Stimulated activated CD8-positive, alpha-beta memory T cell treated with anti-CD3 and anti-CD28 coated beads, Interleukin-12 subunit alpha, Interleukin-12 subunit beta, amount 100 ng/mL, for 4 hours (primary cell): ENCODE results near the gene ARHGAP4.
A peak's percentile ranks its signal among the peaks of the same experiment; 100 is the strongest.

Experiments
- DNase-seq: peaks from one replicate; pipeline ENCODE4 v3.0.0-alpha.2; 2020; ENCODE audit warnings: low read depth

ARHGAP4 gene

DNA sequence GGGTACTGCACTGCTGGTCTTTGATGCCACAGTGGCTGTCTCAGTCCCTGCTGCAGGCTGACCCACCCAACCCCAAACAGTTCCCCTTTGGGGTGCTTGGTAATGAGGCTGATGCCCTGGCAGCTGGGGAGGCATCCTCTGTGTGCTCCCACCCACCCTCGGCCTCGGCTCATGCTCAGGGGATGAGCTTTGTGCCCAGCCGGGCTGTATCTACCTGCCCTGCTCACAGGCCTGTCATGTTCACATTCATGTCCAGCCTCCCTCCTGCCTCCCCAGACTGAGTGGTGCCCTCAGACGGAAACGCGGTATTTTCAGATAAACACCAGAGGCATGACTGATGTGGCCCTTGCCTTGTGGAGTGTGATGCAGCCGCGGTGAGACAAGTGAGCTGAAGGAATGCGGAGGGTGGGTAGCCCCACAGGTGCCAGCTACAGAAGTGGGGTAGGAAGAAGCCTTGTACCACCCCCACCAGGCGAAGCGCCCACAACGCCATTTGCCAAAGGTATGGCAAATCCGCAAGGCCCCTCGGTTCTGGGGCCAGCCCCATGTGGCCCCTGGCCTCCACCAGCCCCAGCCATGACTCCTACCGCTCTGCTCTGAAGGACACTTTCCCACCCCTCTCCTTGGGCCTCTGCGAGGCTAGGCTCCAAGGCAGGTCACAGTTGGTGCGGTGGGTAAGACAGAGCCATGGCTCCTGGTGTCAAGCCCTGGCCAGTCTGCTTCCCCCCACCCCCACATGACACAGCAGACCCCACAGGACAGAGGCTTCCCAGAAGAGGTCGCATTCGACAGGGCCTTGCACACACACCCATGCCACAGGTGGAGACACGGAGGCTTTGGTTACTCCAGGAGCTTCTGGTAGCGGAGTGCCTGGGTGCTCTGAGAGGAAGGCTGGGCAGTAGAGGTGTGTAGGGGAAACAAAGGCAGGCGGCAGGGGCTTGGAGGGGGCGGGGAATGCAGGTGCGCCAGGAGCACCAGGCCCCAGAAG lies 20.2 kb upstream of the ARHGAP4 start:
- no peak for DNase-seq

DNA sequence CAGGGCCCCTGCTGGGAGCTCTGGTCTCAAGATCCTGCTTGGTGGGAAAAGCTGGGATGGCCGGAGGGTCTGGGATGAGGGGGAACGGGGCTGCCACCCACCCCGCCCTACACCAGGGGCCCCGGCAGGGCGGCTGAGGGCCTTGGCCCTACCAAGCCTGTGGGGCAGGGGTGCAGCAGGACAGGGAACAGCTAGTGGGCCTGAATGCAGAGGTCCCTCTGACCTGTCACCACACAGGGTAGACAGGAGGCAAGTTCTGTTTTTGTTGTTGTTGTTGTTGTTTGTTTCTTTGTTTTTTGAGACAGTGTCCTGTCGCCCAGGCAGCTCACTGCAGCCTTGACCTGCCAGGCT lies 18.7 kb upstream of the ARHGAP4 start:
- no peak for DNase-seq

GRCh38 chrX:153944140-153944799 lies 18.2 kb upstream of the ARHGAP4 start, which contains the start of gene RENBP:
RENBP (minus strand) TSS chrX:153944643; CDS start chrX:153944610, 33 bp downstream.
- DNase-seq: no peak

DNA sequence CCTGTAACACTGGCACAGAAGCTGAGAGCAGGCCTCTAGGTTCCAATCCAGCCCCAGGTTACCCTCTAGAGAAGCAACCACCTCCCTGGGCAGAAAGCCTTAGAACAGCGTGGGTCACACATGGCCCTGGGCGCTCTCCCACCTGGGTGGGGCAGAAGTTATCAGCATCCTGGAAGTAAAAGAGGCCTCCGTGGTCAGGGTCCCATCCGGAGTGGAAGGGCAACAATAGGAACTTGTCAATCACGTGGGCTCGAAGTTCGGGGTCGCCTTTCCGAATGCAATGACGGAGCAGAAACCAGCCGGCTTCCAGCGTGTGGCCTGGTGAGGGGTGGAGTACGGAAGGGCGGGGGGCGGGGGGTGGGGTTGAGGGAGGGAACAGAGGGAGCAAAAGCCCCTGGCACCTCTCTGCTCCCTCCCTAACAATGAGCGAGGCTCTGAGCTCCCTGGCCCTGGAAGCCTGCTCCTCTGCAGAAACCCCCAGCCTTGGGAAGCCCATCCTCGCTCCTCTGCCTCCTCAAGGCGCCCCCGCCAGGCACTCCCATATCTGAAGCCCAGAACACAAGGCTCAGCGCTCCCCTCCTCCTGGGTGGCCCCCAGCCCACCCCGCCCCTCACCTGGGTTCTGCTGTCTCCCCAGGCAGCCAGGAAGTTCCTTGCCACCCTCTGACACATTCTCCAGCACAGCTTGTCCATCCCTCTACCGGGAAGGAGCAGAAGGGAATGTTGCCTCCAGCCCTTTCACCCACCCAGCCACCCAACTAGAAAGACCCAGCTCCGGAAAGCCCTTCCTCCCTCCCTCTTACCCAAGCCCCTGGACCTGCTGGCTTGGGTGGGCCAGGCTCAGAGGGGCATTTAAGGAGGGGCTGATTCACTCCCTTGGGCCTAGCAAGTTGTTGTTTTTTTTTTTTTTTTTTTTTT lies 15.5 kb upstream of the ARHGAP4 start:
- no peak for DNase-seq

- no peak for DNase-seq
Observed at GRCh38 chrX:153939573-153939972, 13.5 kb upstream of the ARHGAP4 start.

- DNase-seq: no peak
Observed at GRCh38 chrX:153938226-153938786, 12.2 kb upstream of the ARHGAP4 start.

- DNase-seq: no peak
Observed at GRCh38 chrX:153937056-153937455, 11.0 kb upstream of the ARHGAP4 start.

DNA sequence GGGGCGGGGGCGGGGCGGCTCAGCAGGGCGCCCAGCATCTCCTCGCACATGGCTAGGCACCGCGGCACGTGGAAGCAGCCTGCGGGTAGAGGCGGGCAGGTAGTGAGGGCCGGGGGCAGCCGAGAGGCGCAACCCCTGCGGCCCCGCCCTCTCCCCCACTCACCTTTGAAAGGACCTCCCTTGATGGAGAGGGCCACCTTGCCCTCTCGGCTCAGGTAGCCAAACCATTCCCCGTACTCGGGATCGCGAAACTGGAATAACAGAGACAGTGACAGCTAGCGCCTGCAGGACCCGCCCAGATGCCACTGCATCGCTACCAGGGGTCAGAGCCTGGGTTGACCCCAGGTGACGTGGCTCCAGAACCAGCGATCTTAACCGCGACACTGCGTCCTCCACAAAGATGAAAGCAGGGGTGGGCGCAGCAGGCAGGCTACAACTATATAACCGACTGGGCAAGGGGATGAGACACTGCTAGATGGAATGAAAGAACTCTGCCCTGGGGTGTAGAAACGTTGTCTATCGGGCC lies 9.3 kb upstream of the ARHGAP4 start:
- DNase-seq: no peak

DNA sequence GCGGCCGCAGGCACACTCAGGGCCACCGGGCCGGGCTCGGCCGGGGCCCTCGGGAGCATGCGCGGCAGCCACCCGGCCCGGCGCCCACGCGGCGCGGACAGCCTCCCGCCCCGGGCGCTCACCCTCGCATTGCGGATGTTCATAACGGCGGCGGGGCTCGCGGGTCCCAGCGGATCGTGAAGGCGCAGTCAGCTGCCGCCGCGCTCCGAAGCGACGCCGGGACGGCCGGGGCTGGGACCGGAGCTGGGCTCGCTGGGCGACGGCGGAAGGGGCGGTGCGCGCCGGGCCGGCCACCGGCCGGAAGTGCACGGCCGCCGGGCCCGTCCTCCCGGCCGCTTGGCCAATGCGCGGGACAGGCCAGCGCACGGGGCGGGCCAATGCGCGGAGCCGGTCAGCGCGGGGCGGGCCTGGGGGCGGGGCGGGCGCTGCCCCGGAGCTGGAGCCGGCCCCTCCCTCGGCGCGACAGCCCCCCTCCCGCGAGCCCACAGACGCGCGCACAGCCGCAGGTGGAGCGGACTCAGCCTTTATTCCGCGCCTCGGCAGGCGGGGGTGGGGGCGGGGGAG lies 8.8 kb upstream of the ARHGAP4 start, which contains the start of gene NAA10:
Gene NAA10, minus strand, starts transcription at position 276 of the 564 bp plus-strand sequence. Its CDS starts 133 bp downstream, at position 143.
- DNase-seq: peak; percentile 58

- DNase-seq: no peak
Observed at GRCh38 chrX:153934148-153934761, 8.2 kb upstream of the ARHGAP4 start.

GRCh38 chrX:153933748-153934147 lies 7.7 kb upstream of the ARHGAP4 start:
- no peak for DNase-seq

GRCh38 chrX:153932220-153932915 lies 6.3 kb upstream of the ARHGAP4 start:
- DNase-seq: no peak

DNA sequence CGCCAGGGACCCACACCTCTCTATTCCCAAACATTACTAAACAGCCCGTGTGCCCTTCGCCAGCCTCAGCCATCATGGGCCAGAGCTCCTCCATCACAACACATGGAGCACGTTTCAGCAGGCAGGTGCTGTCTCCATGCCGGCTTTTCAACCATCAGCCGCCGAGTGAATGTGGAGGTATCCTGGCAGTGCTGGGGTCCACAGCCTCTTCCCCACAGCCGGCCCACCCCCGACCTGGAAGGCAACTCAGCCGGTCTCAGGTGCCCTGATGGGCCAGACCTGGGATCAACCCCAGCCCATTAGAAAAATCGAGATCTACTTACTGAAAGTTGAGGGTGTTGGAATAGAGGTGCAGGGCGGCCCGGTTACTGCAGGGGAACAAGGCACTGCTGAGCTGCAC lies 5.7 kb upstream of the ARHGAP4 start:
- DNase-seq: no peak

- no peak for DNase-seq
Observed at GRCh38 chrX:153931151-153931550, 5.1 kb upstream of the ARHGAP4 start.

- DNase-seq: no peak
Observed at GRCh38 chrX:153930011-153930910, 4.2 kb upstream of the ARHGAP4 start.

GRCh38 chrX:153929576-153929975 lies 3.5 kb upstream of the ARHGAP4 start:
- DNase-seq: no peak

GRCh38 chrX:153928846-153929245 lies 2.8 kb upstream of the ARHGAP4 start:
- DNase-seq: no peak

DNA sequence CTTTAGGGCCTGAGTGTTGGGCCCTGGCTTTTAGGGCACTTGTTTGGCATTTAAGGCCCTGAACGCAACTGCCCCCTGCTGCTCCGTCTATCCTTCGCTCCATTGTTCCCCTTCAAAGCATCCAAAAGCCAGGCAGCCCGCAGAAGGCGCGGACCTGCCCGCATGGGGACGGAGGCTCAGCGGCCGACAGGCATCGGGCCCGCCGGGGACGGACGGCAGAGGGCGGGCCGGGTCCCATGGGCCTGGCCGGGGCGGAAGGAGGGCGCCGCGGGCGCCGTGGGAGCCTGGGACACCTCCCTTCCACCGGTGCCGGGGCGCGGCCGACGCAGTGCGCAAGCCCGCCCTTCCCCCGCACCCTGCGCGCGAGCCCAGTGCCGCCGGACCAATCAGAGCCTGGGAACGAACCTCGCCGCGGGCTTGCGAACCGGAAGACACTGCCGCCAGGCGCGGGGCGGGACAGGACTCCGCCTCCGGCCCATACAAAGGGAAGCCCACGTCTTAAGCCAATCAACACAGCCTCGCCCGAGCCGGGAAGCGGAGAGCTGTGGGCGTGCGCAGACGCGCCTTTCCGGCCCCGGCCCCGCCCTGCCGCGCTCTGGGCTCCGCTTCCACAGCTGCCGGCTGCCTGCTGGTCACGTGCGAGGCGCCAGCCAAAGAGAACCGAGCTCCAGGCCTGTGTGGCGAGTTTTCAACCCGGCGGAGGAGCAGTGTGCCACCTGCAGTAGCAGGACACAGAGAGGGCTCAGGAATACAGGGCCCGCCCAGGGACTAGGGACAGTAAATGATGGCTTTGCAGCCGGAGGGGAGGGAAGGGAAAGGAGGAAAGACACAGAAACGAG lies 2.1 kb upstream of the ARHGAP4 start:
- peak; percentile 93 for DNase-seq
